ENCODE measurements around the gene PLEKHA8. TPM values are rescaled to one million over a fixed set of nuclear protein-coding genes. Genes with fewer than 3 reads are reported as not detected.

The PLEKHA8 gene
- total RNA-seq, 1 donor from 2014 or later, result 17.1 TPM

DNA sequence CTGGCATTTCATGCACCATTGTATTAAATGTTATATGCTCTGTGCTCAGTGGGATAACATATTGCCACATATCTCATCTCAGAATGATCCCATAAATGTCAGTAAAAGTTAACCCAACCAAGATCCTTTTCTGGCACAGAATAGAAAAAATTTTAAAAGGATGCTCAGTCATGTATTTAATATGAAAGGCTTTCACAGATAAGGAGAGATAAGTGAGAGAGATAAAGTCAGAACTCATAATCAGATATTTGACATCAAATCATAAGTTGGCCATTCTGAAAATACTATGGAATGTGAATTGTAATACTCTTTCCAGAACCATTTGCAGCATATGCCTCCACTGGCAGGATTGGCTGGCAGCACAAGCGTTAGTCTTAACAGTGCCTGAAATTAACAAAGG is 38.5 kb downstream of the PLEKHA8 start:
- TF ChIP-seq, protein P1, sequence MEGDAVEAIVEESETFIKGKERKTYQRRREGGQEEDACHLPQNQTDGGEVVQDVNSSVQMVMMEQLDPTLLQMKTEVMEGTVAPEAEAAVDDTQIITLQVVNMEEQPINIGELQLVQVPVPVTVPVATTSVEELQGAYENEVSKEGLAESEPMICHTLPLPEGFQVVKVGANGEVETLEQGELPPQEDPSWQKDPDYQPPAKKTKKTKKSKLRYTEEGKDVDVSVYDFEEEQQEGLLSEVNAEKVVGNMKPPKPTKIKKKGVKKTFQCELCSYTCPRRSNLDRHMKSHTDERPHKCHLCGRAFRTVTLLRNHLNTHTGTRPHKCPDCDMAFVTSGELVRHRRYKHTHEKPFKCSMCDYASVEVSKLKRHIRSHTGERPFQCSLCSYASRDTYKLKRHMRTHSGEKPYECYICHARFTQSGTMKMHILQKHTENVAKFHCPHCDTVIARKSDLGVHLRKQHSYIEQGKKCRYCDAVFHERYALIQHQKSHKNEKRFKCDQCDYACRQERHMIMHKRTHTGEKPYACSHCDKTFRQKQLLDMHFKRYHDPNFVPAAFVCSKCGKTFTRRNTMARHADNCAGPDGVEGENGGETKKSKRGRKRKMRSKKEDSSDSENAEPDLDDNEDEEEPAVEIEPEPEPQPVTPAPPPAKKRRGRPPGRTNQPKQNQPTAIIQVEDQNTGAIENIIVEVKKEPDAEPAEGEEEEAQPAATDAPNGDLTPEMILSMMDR (IDR thresholded peaks at IDR 0.05; ENCODE audit: insufficient read depth, low read length, severe bottlenecking), result no peak
- H3K4me3 ChIP-seq (ENCODE audit: low read depth, low read length), result no peak overlapping the region
- DNase-seq (ENCODE audit: low read depth) (no peak), FAIRE-seq (no peak)
- H3K27me3 ChIP-seq (ENCODE audit: control insufficient read depth, insufficient read depth, low read length), result no peaks in the 10 kb centered on the region
- H3K36me3 ChIP-seq (ENCODE audit: control insufficient read depth, insufficient read depth, low read length), result peaks cover 2% of the 10 kb centered on the region

DNA sequence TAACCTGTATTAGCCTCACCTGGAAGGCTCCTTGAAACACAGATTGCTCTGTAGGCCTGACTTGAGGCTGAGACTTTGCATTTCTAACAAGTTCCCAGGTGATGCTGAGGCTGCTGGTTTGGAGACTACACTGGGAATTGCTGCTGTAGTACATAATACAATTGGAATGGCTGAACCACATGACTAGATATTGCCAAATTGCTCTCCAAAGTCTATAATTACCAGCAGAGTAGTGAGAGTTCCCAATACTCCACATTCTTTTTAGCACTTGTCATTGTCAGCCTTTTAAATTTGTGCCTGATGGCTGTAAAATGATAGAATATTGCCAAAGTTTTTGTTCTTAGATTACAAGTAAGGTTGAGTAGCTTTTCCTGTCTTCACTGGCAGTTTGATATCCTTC is 39.9 kb downstream of the PLEKHA8 start:
- DNase-seq (ENCODE audit: low read depth) (peak; percentile 63), FAIRE-seq (no peak)
- no peaks in the 10 kb centered on the region for H3K27me3 ChIP-seq (ENCODE audit: control insufficient read depth, insufficient read depth, low read length)
- peaks cover 2% of the 10 kb centered on the region for H3K36me3 ChIP-seq (ENCODE audit: control insufficient read depth, insufficient read depth, low read length)
- H3K4me3 ChIP-seq (ENCODE audit: low read depth, low read length), result no peak overlapping the region
- TF ChIP-seq, protein P1 (IDR thresholded peaks at IDR 0.05; ENCODE audit: insufficient read depth, low read length, severe bottlenecking), result no peak

DNA sequence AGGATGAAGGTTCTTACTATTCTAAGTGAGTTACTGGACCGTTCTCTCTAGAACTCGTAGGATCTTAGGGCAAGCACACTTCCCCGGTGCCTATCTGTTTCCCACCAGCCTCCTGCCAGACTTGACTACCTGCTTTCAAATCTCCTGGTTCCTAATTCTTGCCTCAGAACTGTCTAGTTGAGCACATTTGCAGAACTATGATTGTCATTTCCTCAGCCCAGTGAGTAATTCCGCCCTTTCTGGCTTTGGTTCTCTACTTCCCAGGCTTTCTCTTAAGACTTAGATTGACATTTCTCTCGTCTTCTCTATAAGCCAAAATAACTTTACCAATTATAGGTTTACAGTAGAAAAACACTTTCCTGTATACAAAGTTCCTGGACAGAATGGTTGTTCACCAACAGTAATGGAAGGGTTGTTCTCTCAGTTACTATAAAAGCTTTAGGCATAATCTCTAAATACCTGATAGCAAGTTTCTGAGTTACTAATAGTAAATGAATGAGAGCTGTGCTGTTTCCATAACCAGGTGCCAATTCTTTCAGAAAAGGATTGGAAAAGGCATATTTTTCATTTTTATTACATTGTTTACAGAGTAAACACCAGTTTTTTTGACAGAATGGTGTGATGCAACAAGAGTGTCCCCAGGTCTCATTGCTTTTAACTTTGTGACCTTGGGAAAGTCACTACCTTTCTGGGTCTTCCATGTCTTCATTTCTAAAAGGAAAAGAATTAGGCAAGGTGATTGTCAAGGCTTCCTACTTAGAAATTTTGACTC is 41.1 kb downstream of the PLEKHA8 start:
- Histone ChIP-seq H3K36me3 (ENCODE audit: control insufficient read depth, insufficient read depth, low read length) (no peaks in the 10 kb centered on the region), H3K4me3 (ENCODE audit: low read depth, low read length) (no peak overlapping the region), H3K27me3 (ENCODE audit: control insufficient read depth, insufficient read depth, low read length) (no peaks in the 10 kb centered on the region)
- TF ChIP-seq, protein P1 (IDR thresholded peaks at IDR 0.05; ENCODE audit: insufficient read depth, low read length, severe bottlenecking), result no peak
- FAIRE-seq (no peak), DNase-seq (ENCODE audit: low read depth) (no peak)

DNA sequence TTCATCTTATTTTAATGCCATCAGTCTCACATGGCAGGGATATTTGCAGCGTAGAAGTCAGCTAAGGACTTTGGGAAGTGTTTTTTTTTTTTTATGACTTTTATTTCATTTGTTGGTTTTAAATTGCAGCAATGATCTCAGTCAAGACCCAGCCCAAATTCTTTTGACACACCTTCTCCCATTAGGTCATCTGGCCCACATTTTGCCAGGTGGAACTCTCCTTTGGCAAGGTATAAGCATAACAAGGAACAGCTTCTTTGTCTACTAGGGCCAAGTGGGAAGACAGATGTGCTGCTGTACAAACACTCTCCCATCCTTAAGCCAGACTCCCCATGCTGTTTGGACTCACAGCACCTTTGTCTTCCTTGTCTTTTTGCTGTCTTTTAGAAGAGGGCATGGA is 41.8 kb downstream of the PLEKHA8 start:
- no peaks in the 10 kb centered on the region for H3K36me3 ChIP-seq (ENCODE audit: control insufficient read depth, insufficient read depth, low read length)
- DNase-seq (ENCODE audit: low read depth), result no peak
- no peak for FAIRE-seq
- no peaks in the 10 kb centered on the region for H3K27me3 ChIP-seq (ENCODE audit: control insufficient read depth, insufficient read depth, low read length)
- TF ChIP-seq, protein P1 (IDR thresholded peaks at IDR 0.05; ENCODE audit: insufficient read depth, low read length, severe bottlenecking), result no peak
- no peak overlapping the region for H3K4me3 ChIP-seq (ENCODE audit: low read depth, low read length)

DNA sequence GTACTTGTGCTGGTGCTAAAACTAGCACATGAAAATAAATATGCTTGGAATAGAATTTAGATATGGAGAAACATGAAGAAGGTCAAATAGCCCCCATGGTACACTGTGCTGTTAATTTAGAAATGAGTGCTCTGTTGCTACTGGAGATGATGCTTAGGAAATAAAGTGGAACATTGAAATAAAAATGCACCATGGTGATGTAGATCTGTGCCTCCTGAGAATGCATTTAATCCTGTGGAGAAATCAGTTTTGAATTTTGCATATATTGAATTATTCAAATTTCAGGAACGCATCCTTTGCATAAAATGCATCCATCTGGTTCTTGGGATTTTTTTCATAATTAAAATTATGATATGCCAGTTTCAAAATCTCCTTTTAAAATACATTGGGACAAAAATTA is 44.5 kb downstream of the PLEKHA8 start:
- H3K4me3 ChIP-seq (ENCODE audit: low read depth, low read length), result no peak overlapping the region
- no peaks in the 10 kb centered on the region for H3K27me3 ChIP-seq (ENCODE audit: control insufficient read depth, insufficient read depth, low read length)
- no peak for FAIRE-seq
- DNase-seq (ENCODE audit: low read depth), result no peak
- TF ChIP-seq, protein P1 (IDR thresholded peaks at IDR 0.05; ENCODE audit: insufficient read depth, low read length, severe bottlenecking), result no peak
- H3K36me3 ChIP-seq (ENCODE audit: control insufficient read depth, insufficient read depth, low read length), result no peaks in the 10 kb centered on the region

Data from bronchial epithelial cell (primary cell).